Middle frontal gyrus (tissue), 1 donor: ENCODE results near the gene TIAM2.
"Not testable (repeated sequence)": the region's sequence is repeated elsewhere in the genome, so short reads cannot be mapped to it uniquely, and the experiment has no call there.

Source experiments
- DNase-seq: peaks from one replicate; pipeline ENCODE4 v3.0.0-alpha.2; 2015; ENCODE audit warnings: low spot score; ENCODE audit errors: extremely low spot score

Gene TIAM2

DNA sequence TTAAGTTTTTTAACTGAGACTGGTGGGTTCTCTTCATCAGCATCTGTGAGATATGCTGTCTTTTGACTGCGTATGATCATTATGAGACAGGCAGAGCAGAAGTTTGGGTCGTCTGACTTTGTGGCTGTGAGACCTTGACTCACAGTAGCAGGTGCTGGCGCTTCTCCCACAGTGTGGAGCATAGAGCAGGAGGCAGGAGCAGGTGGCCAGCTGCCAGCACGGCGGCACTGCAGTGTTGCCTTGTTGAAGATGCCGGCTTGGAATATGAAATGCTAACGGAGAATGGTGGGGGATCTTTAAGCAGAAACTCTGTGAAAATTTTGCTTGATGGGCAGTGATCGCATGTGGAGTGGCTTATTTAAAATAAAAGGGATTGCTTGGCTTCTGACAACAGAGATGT lies 105.0 kb downstream of the TIAM2 start:
- no peak for DNase-seq

DNA sequence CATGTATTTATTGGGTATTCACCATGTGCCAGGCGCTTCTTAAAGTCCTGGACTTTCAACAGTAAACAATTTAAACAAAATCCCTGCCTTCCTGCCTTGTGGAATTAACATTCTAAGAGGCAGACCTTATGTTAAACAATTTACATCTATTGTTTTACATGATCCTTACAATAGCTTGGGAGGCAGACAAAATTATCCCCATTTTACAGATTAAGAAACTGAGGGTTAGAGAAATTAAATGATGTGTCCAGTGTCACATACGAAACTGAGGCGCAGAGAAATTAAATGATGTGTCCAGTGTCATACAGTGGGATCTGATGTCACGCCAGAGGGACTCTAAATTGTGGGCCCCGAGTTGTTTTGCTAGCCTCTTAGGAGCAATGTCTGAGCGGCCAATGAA lies 105.5 kb downstream of the TIAM2 start:
- DNase-seq, result no peak

DNA sequence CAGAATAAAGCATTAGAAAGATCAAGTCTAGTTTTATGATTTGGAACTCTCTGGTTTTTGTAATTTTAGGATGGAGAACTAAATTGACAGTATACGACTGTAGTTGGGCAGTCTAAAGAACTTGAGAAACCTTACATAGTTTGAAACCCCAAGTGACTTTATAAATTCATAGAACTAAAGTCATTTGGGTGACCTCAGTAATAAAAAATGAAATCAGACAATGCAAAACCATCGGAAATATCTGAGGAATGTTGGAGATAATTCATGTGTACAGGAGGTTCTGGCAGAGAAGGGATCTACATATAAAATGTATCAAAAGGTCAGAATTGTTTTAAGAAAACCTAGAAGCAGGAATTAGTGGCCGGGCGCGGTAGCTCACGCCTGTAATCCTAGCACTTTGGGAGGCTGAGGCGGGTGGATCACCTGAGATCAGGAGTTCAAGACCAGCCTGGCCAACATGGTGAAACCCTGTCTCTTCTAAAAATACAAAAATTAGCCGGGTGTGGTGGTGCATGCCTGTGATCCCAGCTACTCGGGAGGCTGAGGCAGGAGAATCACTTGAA lies 108.0 kb downstream of the TIAM2 start:
- DNase-seq, result not testable (repeated sequence)

DNA sequence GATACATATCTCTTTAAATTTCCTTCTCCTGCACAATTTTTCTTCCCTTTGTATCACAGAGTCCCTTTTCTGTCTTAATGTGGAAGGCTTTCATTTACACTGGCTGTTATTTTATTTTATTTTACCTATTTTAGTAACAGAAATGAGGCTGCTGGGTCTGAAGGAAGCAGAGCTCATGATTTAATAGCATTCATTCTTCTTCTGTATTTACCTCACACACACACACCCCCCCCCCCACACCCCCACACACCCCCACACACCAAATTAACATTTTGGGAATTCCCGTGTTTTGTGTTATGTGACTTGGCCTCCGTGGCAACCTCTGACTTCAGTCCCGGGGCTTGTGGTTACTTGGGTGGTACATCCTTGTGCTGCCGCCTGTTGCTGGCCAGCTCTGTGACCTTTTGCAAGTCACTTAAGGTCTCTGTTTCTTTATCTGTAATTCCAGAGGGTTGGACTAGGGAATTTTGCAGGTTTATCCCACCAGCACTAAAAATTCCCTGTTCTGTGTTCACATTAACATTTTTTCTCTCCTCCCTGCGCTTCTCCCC lies 108.8 kb downstream of the TIAM2 start:
- DNase-seq, result no peak

DNA sequence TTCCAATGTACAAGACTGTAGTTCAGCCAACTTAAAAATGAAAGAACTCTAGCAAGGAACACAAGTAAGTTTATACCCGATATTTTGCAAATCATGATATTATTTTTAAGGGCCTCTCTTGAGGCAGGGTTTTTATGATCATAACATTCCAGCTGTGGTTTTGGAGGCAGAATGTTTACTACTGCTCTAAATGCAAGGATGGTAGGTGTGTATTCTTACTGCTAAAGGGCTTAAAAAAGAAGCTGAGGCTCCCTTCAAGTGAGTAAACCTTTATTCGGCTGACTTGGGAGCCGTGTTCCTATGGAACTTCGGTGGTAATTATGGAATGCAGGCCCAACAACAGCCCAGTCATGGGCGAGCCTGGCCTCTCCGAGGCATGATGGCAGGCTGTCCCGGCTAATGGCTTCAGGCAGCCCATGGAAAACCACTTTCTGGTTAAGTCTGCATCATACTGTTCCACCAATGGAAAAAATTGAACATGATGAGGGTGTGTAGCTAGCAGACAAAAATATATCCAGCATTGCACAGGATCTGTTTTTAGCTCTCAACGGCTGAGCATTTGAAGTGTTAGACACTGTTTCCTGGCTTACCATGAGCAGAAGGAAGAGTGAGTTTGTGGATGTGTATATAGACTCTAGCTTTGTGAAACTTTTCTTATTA lies 111.5 kb downstream of the TIAM2 start:
- no peak for DNase-seq

DNA sequence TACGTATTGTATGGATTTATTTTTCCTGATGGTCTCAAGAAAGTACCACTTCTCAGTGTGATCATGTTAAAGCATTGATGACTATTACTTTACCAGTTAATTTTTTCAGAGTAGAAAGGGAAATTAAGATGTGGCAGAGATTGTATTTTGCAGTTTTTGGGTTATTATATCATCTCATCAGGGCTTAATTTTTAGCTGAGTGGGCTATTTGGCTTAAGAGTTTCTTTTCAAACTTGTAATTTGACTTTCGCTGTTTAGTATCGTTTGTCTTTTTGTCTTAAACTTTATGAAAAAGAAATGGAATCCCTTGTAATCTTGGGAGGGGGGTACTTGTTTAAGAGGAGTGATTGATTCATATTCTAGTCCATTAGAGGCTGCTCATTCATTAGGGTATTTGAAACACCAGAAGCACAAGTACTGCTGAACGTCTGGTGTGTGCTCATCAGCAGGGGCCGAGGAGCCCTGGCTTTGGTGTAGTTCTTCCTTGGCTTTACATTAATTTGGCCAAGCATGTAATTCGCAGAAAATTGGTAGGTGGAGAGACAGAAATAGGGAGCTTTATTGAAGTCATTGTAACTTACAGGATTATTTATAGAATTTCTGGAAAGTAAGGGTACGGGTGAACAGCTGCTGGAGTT lies 112.4 kb downstream of the TIAM2 start:
- DNase-seq, result no peak

DNA sequence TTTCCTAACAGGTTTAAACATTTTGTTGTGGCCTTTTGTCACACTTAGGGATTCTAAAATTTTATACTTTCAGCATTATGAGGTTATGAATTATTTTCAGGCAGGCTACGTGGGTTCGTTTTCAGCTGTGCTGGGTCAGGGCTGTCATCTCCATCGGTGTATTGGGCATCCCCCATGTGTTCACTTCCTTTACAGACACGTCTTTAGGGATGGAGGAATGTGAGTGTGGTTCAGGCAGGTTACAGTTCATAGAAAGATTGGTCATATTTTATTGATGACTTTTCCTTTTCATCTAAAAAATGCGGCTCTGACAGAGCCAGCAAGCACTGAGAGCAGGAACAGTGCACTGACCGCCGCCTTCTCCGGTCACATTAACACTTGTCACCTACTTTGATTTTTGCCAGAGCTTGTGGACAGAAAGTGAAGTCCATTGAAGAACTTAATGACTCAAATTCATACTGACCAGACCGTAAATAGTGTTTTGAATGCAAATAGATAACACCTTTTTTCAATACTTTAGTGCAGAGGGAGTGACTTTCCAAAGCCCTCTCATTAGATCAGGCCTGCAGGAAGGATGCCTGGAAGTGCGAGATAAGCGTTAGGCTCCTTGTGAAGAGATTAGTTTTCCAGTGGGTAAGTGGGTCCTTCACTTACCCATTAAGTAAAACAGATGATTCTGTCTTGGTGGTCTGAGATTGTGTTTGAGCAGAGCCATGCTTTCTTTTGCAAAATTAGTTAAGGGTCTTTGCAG lies 113.1 kb downstream of the TIAM2 start:
- no peak for DNase-seq

DNA sequence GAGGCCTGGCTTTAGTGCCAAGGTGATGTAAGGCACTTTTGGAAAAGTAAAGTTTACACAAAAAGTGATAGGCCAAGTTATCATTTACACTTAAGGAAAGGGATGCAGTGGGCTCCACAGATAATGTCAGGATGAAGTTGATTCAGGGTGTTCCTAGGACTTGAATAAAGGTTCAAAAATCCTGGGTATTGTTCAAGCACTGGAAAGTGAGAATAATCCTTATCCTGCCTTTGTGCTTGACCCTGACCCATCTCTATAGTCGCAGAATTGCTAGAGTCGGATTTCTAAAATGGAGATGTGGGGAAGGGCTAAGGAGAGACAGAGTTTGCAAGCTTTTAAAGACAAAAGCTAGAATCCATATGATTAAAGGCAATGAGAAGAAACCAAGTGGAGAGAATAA lies 115.6 kb downstream of the TIAM2 start:
- DNase-seq, result no peak

DNA sequence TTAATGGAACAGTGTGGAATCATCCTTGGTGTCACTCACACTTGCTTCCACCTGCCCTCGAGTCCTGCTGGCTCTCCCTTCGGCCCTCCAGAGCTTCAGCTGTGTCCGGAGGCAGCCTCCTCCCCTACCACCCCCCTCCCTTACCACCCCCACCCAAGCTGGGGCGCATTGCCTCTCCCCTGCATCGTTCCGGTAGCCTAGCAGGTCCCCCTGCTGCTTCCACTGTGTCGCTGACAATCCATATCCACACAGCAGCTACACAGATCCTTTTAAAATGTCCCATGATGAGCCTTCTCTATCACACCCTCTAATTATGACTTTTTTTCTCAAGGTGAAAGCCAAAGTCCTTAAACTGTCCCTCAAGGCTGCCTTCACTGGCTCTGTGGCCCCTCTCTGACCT lies 117.6 kb downstream of the TIAM2 start:
- no peak for DNase-seq

DNA sequence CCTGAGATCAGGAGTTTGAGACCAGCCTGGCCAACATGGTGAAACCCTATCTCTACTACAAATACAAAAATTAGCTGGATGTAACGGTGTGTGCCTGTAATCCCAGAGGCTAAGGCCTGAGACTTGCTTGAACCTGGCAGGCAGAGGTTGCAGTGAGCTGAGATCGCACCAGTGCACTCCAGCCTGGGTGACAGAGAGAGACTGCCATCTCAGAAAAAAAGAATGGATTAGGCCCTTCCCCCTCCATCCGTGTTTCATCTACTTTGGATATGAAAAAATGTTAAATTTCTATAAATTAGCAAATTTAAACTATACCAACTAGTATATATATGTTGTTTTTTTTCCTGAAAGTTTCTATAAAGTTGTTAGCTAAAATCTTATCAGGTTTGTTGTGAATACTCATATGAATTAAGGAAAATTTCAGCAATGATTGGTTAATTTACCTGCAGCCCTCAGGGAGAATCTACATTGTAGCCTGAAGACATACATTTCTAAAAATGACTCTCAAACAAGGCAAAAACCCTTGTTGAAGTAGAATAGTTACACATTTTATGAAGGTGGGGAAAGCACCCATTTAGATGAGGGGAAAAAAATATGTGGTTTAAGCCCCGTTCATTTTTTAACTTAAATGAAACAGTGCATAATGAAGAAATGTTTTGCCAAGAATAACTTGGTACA lies 120.9 kb downstream of the TIAM2 start:
- no peak for DNase-seq

DNA sequence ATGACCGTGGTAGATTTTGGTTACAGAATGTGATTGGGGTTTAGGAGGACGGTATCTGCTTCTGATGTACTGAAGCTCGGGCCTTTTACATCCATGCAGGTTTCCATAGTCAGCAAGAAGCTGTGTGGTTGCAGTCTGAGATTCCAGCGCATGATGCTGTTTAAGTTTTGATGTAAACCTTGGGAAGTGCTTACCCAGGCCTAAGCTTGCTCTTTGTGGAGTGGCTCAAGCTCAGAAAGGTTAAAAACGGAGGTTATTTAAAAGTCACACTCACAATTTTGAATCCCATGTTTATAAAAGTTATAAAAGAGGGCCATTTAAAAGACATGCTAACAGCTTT lies 121.4 kb downstream of the TIAM2 start:
- DNase-seq, result no peak

DNA sequence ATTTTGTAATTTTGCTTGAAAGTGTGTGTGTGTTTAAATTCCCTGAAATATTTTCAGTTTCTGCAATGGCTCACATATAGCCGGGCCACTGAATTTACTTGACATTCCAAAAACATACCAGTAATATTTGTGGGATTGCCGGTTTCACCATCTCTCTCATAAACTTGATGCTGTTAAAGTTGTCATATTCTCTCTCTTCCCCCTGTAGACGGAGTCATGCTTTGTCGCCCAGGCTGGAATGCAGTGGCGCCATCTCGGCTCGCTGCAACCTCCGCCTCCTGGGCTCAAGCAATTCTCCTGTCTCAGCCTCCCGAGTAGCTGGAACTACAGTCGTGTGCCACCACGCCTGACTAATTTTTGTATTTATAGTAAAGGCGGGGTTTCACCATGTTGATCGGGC lies 122.1 kb downstream of the TIAM2 start:
- no peak for DNase-seq

DNA sequence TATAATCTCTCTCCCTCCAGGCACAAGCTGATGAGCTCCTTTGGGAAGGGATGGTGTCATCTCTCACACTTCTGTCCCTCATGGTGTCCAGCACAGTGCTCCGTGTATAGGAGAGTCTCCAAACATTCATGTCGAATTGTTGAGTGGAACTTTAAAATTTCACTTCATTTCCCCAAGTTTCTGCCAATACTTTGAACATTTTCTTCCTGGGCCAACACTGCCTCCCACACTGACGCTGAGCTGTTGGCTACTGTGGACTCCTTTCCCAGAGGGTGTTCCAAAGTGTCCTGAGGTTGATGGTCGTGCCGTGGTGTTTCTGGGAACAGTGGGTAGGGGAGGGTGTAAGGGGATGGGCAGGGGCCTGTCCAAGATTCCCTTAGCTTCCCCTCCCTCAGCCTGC lies 122.7 kb downstream of the TIAM2 start:
- no peak for DNase-seq

DNA sequence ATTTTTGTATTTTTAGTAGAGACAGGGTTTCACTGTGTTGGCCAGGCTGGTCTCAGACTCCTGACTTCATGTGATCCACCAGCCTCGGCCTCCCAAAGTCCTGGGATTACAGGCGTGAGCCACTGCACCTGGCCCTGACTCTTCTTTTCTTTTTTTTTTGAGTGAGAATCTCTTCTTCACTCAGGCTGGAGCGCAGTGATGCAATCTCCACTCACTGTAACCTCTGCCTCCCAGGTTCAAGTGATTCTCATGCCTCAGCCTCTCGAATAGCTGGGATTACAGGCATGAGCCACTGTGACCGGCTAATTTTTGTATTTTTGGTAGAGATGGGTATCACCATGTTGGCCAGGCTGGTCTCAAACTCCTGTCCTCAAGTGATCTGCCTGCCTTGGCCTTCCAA lies 124.1 kb downstream of the TIAM2 start:
- DNase-seq, result not testable (repeated sequence)

DNA sequence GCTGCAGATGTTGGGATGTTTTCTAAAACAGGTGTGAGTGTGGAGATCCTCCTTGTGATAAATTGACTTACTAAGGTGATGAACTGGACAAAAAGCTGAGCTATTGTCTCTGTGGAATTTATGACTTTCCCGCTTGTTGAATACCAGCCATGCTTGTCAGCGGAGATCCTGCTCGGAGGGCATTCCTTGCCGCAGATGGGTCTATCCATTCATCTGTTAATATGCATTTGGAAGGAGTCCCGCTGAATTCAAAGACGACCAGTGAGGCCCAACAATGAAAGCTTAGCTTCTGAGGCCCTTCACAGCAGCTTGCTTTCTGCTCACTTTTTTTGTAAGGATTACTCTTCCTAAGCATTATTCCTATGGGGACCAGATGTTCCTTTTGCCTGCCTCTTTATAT lies 124.9 kb downstream of the TIAM2 start:
- DNase-seq, result no peak

DNA sequence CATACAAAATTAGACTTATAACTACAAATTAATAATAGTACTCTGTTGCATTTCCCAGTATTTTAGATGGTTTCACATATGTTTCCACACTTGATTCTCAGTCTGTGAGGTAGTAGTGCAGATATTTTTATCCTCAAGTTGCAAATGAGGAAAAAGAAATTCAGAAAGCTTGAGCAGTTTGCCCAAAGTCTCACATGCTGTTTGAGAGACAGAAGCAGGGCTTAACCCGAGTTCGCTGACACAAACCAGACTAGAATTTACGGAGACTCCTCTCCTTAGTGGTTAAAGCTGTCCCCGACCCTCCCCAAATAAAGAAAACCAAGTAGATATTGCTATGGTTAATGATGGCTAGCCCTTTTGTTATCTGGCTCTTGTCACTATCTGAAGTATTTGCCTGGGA lies 126.2 kb downstream of the TIAM2 start:
- DNase-seq, result no peak

DNA sequence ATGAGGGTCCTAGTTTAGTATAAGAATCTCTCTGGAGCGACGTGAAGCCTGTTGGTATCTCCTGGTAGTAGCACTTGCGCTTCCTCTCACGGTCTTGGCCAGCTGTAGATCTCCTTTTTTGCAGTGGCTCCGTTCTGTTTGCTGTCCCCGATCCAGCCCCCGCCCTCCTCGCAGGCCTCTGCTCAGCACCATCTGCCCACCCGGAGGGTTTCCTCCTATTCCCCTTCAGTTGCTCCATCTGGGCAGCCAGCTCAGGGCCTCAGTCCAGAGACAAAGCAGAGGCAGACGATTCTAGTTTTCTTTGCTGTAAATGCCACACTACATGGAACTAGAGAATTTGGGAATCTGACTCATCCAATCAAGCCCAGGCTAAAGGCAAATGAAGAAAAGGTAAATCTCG lies 126.6 kb downstream of the TIAM2 start:
- no peak for DNase-seq

DNA sequence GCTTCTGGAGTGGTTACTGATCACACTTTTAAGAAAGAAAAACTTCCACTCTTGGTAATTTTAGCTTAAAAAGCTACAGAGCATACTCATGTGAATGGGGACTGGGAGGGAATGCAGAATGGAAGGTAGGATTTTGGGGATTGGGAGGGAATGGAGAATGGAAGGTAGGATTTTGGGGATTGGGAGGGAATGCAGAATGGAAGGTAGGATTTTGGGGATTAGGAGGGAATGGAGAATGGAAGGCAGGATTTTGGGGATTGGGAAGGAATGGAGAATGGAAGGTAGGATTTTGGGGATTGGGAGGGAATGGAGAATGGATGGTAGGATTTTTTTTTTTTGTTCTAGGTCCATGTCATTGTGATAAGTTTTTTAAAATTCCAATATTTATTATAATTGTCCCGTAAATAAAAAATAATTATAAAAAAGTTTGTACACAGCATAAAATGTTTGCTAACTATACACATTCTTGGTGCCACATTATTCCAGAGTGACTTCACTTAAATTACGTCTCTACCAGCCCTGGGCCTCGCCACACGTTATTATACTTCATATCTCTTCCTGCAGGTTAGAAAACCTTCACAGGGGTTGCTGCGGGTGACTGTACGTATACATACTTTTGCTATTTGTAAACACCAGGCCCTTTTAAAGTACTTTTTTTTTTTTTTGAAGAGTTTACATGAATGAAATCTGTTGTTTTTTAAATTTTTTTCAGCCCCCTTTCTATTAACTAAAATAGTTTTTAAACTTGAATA lies 127.3 kb downstream of the TIAM2 start:
- no peak for DNase-seq

DNA sequence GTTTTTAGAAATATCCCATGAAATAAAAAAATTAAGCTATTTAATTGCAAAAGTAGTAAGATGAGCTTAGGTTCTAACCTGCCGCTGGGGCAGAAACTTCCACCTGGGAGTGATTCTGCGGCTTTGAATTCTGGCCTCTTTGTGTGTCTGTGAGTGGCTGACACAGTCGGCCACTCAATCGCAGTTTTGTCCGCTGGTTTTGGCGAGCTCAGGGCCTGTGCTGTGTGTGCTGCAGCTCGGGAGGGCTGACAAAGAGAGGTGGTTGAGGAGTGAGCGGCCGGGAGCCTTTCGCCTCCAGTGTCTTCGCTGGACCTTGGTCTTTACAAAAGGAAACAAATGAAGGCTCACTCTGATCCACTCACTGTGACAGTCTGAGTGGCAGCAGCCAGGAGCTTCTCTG lies 128.4 kb downstream of the TIAM2 start:
- DNase-seq, result no peak

DNA sequence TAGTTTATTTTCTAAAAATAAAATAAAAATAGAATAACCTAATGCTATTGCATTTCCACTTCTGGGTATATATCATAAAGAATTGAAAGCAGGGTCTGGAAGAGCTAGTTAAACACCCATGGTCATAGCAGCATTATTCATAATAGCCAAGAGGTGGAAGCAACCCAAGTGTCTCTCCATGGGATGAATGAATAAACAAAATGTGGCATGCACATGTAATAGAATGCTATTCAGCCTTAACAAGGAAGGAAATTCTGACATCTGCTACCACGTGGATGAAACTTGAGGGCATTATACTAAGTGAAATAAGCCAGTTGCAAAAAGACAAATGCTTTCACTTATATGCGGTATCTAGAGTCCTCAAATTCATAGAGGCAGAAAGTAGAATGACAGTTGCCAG lies 130.8 kb downstream of the TIAM2 start:
- DNase-seq, result no peak
